Measurements from ENCODE around the gene NUP210. TPM values are rescaled to one million over a fixed set of nuclear protein-coding genes. Genes with fewer than 3 reads are reported as not detected.

The NUP210 gene
- total and polyA plus RNA-seq, 2 experiments from 2014 or later: 6.7 to 8.4 TPM

GRCh38 chr3:13427662-13428603 lies 7.8 kb upstream of the NUP210 start:
- TF ChIP-seq EZH2phosphoT487 (IDR thresholded peaks at IDR 0.05; ENCODE audit: low read depth, severe bottlenecking, unreplicated experiment) (no peak), CTCF (IDR thresholded peaks at IDR 0.05; ENCODE audit: poor library complexity) (no peak), EZH2 (IDR thresholded peaks at IDR 0.05; ENCODE audit: borderline replicate concordance) (no peak)
- Histone ChIP-seq H3K27me3 (no peaks in the 10 kb centered on the region), H4K20me1 (ENCODE audit: insufficient read depth, poor library complexity, severe bottlenecking) (no peaks in the 10 kb centered on the region), H3K27ac (no peak overlapping the region), H3K9me3 (ENCODE audit: low read depth) (no peaks in the 10 kb centered on the region), H3K36me3 (replicated peaks; ENCODE audit: insufficient read depth, low read depth) (no peaks in the 10 kb centered on the region), H2AFZ (no peak overlapping the region), H3K4me1 (ENCODE audit: insufficient read depth) (peaks cover 8% of the 10 kb centered on the region), H3K9me2 (replicated peaks; ENCODE audit: insufficient read depth) (no peaks in the 10 kb centered on the region), H3K4me2 (no peak overlapping the region), H3K79me2 (no peaks in the 10 kb centered on the region), H3K4me3 (no peak overlapping the region)
- 90% methylated on average over 12 of the region's 12 CpGs for WGBS (ENCODE audit: low lambda C conversion rate, missing lambda C conversion rate)
- DNase-seq (ENCODE audit: low spot score): no peak

DNA sequence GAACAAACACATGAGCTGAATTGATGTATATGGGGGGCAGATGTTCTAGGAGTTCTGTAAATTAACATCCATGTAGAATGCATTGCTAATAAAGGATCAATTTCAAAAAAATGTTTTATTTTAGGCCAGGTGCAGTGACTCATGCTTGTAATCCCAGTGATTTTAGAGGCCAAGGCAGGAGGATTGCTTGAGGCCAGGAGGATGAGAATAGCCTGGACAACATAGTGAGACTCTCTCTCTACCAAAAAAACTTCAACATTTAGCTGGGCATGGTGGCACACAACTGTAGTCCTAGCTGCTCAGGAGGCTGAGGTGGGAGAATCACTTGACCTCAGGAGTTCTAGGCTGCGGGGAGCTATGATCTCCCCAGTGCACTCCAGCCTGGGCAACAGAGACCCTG lies 6.5 kb upstream of the NUP210 start:
- Histone ChIP-seq H3K9me2 (replicated peaks; ENCODE audit: insufficient read depth) (no peaks in the 10 kb centered on the region), H3K9me3 (ENCODE audit: low read depth) (no peaks in the 10 kb centered on the region), H3K27me3 (no peaks in the 10 kb centered on the region), H3K36me3 (replicated peaks; ENCODE audit: insufficient read depth, low read depth) (no peaks in the 10 kb centered on the region), H2AFZ (no peak overlapping the region), H3K4me3 (no peak overlapping the region), H3K4me1 (ENCODE audit: insufficient read depth) (peaks cover 8% of the 10 kb centered on the region), H3K4me2 (no peak overlapping the region), H3K79me2 (no peaks in the 10 kb centered on the region), H3K27ac (no peak overlapping the region), H4K20me1 (ENCODE audit: insufficient read depth, poor library complexity, severe bottlenecking) (no peaks in the 10 kb centered on the region)
- no peak for TF ChIP-seq EZH2 (IDR thresholded peaks at IDR 0.05; ENCODE audit: borderline replicate concordance)
- TF ChIP-seq CTCF (IDR thresholded peaks at IDR 0.05; ENCODE audit: poor library complexity): no peak
- TF ChIP-seq EZH2phosphoT487 (IDR thresholded peaks at IDR 0.05; ENCODE audit: low read depth, severe bottlenecking, unreplicated experiment): no peak
- 89% methylated on average over 1 of the region's 1 CpG for WGBS (ENCODE audit: low lambda C conversion rate, missing lambda C conversion rate)
- no peak for DNase-seq (ENCODE audit: low spot score)

DNA sequence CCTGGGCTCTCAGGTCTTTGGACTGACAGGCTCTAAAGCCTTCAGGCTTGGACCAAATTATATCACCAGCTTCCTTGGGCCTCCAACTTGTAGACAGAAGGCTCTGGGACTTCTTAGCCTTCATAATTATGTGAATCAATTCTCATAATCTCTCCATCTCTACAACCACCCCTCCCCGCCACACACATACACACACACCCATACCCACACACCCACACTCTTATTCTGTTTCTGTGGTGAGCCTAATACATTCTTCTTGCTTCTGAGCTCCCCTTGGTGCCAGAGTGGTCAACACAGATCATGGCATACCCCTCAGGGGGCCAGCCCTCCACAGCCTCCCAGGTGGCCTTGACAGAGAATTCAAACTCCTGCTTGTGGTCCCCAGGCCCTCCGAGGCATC lies 5.6 kb upstream of the NUP210 start:
- no peak for DNase-seq (ENCODE audit: low spot score)
- H3K79me2 ChIP-seq: no peaks in the 10 kb centered on the region

More for the DNA sequence above, 5.6 kb upstream of the NUP210 start:
- Histone ChIP-seq H3K4me3 (no peak overlapping the region), H3K9me2 (replicated peaks; ENCODE audit: insufficient read depth) (no peaks in the 10 kb centered on the region), H4K20me1 (ENCODE audit: insufficient read depth, poor library complexity, severe bottlenecking) (no peaks in the 10 kb centered on the region), H3K4me1 (ENCODE audit: insufficient read depth) (peaks cover 8% of the 10 kb centered on the region), H3K27ac (no peak overlapping the region), H3K36me3 (replicated peaks; ENCODE audit: insufficient read depth, low read depth) (no peaks in the 10 kb centered on the region), H3K27me3 (no peaks in the 10 kb centered on the region), H3K4me2 (no peak overlapping the region), H2AFZ (no peak overlapping the region), H3K9me3 (ENCODE audit: low read depth) (no peaks in the 10 kb centered on the region)
- TF ChIP-seq CTCF (IDR thresholded peaks at IDR 0.05; ENCODE audit: poor library complexity) (no peak), EZH2 (IDR thresholded peaks at IDR 0.05; ENCODE audit: borderline replicate concordance) (no peak), EZH2phosphoT487 (IDR thresholded peaks at IDR 0.05; ENCODE audit: low read depth, severe bottlenecking, unreplicated experiment) (no peak)
- WGBS (ENCODE audit: low lambda C conversion rate, missing lambda C conversion rate): 77% methylated on average over 2 of the region's 2 CpGs
